ENCODE data around the gene TMEM256. TPM values are rescaled to one million over a fixed set of nuclear protein-coding genes. Genes with fewer than 3 reads are reported as not detected.

The TMEM256 gene
- polyA plus RNA-seq, 3 donors = 39.2 to 81.4 (median 72.6) TPM

- Histone ChIP-seq H3K4me2 (replicated peaks; ENCODE audit: extremely low read depth, low read length, poor library complexity, severe bottlenecking) (no peak within 1 kb of the TSS), H3K9me3 (replicated peaks in 1 of 2; ENCODE audit: control insufficient read depth in 1 of 2, insufficient read depth in 1 of 2, low read length in 2 of 2) (no peaks in the 10 kb centered on the region), H3K9ac (ENCODE audit: insufficient read depth, low read length, poor library complexity, severe bottlenecking) (no peak within 1 kb of the TSS), H2AFZ (ENCODE audit: insufficient read depth, low read depth, low read length, poor library complexity, severe bottlenecking) (no peak within 1 kb of the TSS), H4K20me1 (ENCODE audit: insufficient read depth, low read length) (no peaks in the 10 kb centered on the region), H3K27me3 (ENCODE audit: control insufficient read depth in 2 of 2, insufficient read depth in 2 of 2, low read length in 2 of 2) (no peaks in the 10 kb centered on the region), H3K4me1 (ENCODE audit: control insufficient read depth in 1 of 2, insufficient read depth in 2 of 2, low read length in 2 of 2) (no peaks in the 10 kb centered on the region), H3K27ac (ENCODE audit: low read depth in 1 of 2, low read length in 2 of 2) (no peak within 1 kb of the TSS), H3K36me3 (replicated peaks in 1 of 2; ENCODE audit: control insufficient read depth in 1 of 2, insufficient read depth in 2 of 2, low read length in 2 of 2) (no peaks in the 10 kb centered on the region), H3K79me2 (ENCODE audit: insufficient read depth, low read length) (no peaks in the 10 kb centered on the region), H3K4me3 (replicated peaks in 1 of 3; ENCODE audit: low read depth in 2 of 3, low read length in 3 of 3) (no peak within 1 kb of the TSS)
- Mint-ChIP-seq H3K9me3 (no peaks in the 10 kb centered on the region), H3K27ac (peak within 1 kb of the TSS in 1 of 7 donors; percentile 2), H3K36me3 (no peaks in the 10 kb centered on the region), H3K27me3 (ENCODE audit: low read depth in 3 of 3) (peaks cover 2 to 9% (median 6%) of the 10 kb centered on the region in 3 donors), H3K4me1 (no peaks in the 10 kb centered on the region), H3K4me3 (no peak within 1 kb of the TSS)
- DNase-seq = no peak
- intact Hi-C loops (cut with micrococcal nuclease) = no loop called here
- TF ChIP-seq CTCF (IDR thresholded peaks at IDR 0.05) = no peak
- 95% methylated on average over 16 of the region's 17 CpGs for WGBS (ENCODE audit: insufficient coverage)
Measured at GRCh38 chr17:7419819-7420610, 16.1 kb upstream of the TMEM256 start, which contains the start of gene SPEM1. Gene SPEM1 (plus strand): TSS chr17:7420324. CDS start chr17:7420385, 61 bp downstream.

DNA sequence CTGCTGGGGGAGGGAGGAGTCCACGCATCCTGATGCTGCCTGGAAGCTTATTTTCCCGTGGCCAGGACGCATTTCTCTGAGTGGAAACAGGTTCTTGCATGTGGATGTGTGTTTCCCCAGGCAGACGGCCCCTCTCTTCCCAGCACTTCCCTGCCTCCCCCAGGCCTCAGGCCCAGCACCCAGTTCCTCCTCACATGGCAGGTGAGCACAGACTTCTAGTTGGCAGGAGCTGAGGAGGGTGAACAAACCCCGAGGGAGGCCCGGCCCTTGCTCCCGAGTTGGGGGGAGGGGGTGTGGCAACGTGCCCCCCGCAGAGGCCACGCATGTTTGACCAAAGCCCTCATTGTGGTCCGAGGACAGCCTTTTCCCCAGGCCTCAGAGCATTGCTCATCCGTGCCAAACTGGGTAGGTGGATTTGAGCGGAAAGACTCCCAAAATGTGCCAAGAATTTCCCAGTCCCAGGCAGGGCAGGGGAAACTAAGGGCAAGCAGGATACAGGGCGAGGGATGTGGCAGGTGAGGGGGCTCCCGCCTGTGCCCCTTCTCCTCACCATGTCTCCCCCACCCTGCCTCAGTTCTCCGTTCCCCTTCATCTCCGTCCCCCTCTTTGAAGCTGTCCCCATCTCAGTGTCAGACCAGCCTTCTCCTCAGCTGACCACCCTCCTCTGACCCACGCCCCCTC is 14.7 kb upstream of the TMEM256 start:
- Histone ChIP-seq H3K4me3 (replicated peaks in 1 of 3; ENCODE audit: low read depth in 2 of 3, low read length in 3 of 3) (no peak overlapping the region), H3K27ac (ENCODE audit: low read depth in 1 of 2, low read length in 2 of 2) (no peak overlapping the region), H2AFZ (ENCODE audit: insufficient read depth, low read depth, low read length, poor library complexity, severe bottlenecking) (no peak overlapping the region), H3K79me2 (ENCODE audit: insufficient read depth, low read length) (no peaks in the 10 kb centered on the region), H3K27me3 (ENCODE audit: control insufficient read depth in 2 of 2, insufficient read depth in 2 of 2, low read length in 2 of 2) (no peaks in the 10 kb centered on the region), H3K9ac (ENCODE audit: insufficient read depth, low read length, poor library complexity, severe bottlenecking) (no peak overlapping the region), H3K9me3 (replicated peaks in 1 of 2; ENCODE audit: control insufficient read depth in 1 of 2, insufficient read depth in 1 of 2, low read length in 2 of 2) (no peaks in the 10 kb centered on the region), H4K20me1 (ENCODE audit: insufficient read depth, low read length) (no peaks in the 10 kb centered on the region), H3K4me2 (replicated peaks; ENCODE audit: extremely low read depth, low read length, poor library complexity, severe bottlenecking) (no peak overlapping the region), H3K36me3 (replicated peaks in 1 of 2; ENCODE audit: control insufficient read depth in 1 of 2, insufficient read depth in 2 of 2, low read length in 2 of 2) (no peaks in the 10 kb centered on the region), H3K4me1 (ENCODE audit: control insufficient read depth in 1 of 2, insufficient read depth in 2 of 2, low read length in 2 of 2) (no peaks in the 10 kb centered on the region)
- Mint-ChIP-seq H3K27me3 (ENCODE audit: low read depth in 3 of 3) (peaks cover 0 to 8% (median 6%) of the 10 kb centered on the region in 3 donors), H3K4me1 (no peaks in the 10 kb centered on the region), H3K27ac (peak overlapping the region in 2 of 7 donors; percentile 33 to 82), H3K4me3 (no peak overlapping the region), H3K36me3 (no peaks in the 10 kb centered on the region), H3K9me3 (no peaks in the 10 kb centered on the region)
- intact Hi-C loops (cut with micrococcal nuclease) = no loop called here
- no peak for DNase-seq
- WGBS (ENCODE audit: insufficient coverage) = 92% methylated on average over 8 of the region's 18 CpGs
- no peak for TF ChIP-seq CTCF (IDR thresholded peaks at IDR 0.05)

Measured in CD14-positive monocyte (primary cell).